Measurements from ENCODE around the gene GSTK1.

- no peak for TF ChIP-seq CTCF (IDR thresholded peaks at IDR 0.05)
- no peak for TF ChIP-seq POLR2A (IDR thresholded peaks at IDR 0.05)
Measured at GRCh38 chr7:143303733-143304132, 40.5 kb downstream of the GSTK1 start.

All from testis (tissue), 2 donors.